HEK293T (cell line): Measurements from ENCODE around the gene MTURN.

Experiments
- HDGF ChIP-seq: fragments of 450-650 bp; IDR thresholded peaks from 2 replicates; pipeline ENCODE4 v1.6.1; 2017; ENCODE audit warnings: antibody characterized with exemption, borderline replicate concordance
- ZNF384 ChIP-seq: fragments of 450-650 bp; IDR thresholded peaks from 2 replicates; pipeline ENCODE4 v1.6.1; 2016

GRCh38 chr7:30176463-30177109 is 41.8 kb downstream of the MTURN start:
- no peak for TF ChIP-seq HDGF
- no peak for TF ChIP-seq ZNF384
